ENCODE data around the gene SURF2.
"Not testable (repeated sequence)": the region's sequence is repeated elsewhere in the genome, so short reads cannot be mapped to it uniquely, and the experiment has no call there.

SURF2 gene

GRCh38 chr9:133321411-133321935 is 34.9 kb upstream of the SURF2 start:
- no peak for TF ChIP-seq CTCF (IDR thresholded peaks at IDR 0.05; ENCODE audit: low read depth, low read length, missing control alignments)
- DNase-seq (ENCODE audit: low read depth), result no peak
- in situ Hi-C loops (cut with HindIII; ENCODE audit: low sequenced_read_pairs), result no loop called here
- H3K4me3 ChIP-seq (ENCODE audit: low read depth, low read length), result no peak overlapping the region

GRCh38 chr9:133322701-133323100 is 33.6 kb upstream of the SURF2 start:
- DNase-seq (ENCODE audit: low read depth), result no peak
- H3K4me3 ChIP-seq (ENCODE audit: low read depth, low read length), result no peak overlapping the region
- no peak for TF ChIP-seq CTCF (IDR thresholded peaks at IDR 0.05; ENCODE audit: low read depth, low read length, missing control alignments)
- in situ Hi-C loops (cut with HindIII; ENCODE audit: low sequenced_read_pairs), result no loop called here

- no peak for DNase-seq (ENCODE audit: low read depth)
- H3K4me3 ChIP-seq (ENCODE audit: low read depth, low read length), result no peak overlapping the region
- no peak for TF ChIP-seq CTCF (IDR thresholded peaks at IDR 0.05; ENCODE audit: low read depth, low read length, missing control alignments)
- in situ Hi-C loops (cut with HindIII; ENCODE audit: low sequenced_read_pairs), result no loop called here
Measured at GRCh38 chr9:133323211-133323610, 33.1 kb upstream of the SURF2 start.

GRCh38 chr9:133323991-133324703 is 32.2 kb upstream of the SURF2 start:
- no peak for TF ChIP-seq CTCF (IDR thresholded peaks at IDR 0.05; ENCODE audit: low read depth, low read length, missing control alignments)
- in situ Hi-C loops (cut with HindIII; ENCODE audit: low sequenced_read_pairs), result no loop called here
- no peak for DNase-seq (ENCODE audit: low read depth)
- H3K4me3 ChIP-seq (ENCODE audit: low read depth, low read length), result no peak overlapping the region

- in situ Hi-C loops (cut with HindIII; ENCODE audit: low sequenced_read_pairs); DNase-seq (ENCODE audit: low read depth); H3K4me3 ChIP-seq (ENCODE audit: low read depth, low read length): not testable (repeated sequence)
Measured at GRCh38 chr9:133327021-133327420, 29.3 kb upstream of the SURF2 start.

- no peak for TF ChIP-seq CTCF (IDR thresholded peaks at IDR 0.05; ENCODE audit: low read depth, low read length, missing control alignments)
- in situ Hi-C loops (cut with HindIII; ENCODE audit: low sequenced_read_pairs), result no loop called here
- DNase-seq (ENCODE audit: low read depth), result no peak
- no peak overlapping the region for H3K4me3 ChIP-seq (ENCODE audit: low read depth, low read length)
Measured at GRCh38 chr9:133327834-133328484, 28.4 kb upstream of the SURF2 start.
